Measurements from ENCODE around the gene GPANK1.

The GPANK1 gene

DNA sequence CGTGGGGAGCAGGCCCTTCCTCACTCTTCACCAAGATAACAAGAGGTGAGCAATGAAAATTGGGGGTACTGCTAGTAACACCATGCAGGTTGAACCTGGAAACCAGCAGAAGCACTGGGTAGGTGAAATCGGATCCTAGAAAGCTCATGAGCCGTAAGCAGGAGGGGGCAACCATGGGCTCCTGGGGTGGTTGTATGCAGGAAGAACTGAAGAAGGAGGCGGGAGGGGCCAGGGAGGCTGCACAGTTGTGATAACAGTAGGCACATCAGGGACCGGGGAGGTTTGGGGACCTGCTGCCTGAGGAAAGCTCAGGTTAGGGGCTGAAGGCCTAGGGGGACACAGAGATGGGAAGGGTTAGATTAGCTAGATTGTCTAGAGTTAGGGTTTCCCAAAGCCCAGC lies 21.7 kb upstream of the GPANK1 start:
- TF ChIP-seq, protein P1, sequence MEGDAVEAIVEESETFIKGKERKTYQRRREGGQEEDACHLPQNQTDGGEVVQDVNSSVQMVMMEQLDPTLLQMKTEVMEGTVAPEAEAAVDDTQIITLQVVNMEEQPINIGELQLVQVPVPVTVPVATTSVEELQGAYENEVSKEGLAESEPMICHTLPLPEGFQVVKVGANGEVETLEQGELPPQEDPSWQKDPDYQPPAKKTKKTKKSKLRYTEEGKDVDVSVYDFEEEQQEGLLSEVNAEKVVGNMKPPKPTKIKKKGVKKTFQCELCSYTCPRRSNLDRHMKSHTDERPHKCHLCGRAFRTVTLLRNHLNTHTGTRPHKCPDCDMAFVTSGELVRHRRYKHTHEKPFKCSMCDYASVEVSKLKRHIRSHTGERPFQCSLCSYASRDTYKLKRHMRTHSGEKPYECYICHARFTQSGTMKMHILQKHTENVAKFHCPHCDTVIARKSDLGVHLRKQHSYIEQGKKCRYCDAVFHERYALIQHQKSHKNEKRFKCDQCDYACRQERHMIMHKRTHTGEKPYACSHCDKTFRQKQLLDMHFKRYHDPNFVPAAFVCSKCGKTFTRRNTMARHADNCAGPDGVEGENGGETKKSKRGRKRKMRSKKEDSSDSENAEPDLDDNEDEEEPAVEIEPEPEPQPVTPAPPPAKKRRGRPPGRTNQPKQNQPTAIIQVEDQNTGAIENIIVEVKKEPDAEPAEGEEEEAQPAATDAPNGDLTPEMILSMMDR (conservative IDR thresholded peaks at IDR 0.05; ENCODE audit: low read depth, low read length) = no peak
- DNase-seq (ENCODE audit: low read depth) = no peak
- no peak overlapping the region for H3K4me3 ChIP-seq (ENCODE audit: low read length)

DNA sequence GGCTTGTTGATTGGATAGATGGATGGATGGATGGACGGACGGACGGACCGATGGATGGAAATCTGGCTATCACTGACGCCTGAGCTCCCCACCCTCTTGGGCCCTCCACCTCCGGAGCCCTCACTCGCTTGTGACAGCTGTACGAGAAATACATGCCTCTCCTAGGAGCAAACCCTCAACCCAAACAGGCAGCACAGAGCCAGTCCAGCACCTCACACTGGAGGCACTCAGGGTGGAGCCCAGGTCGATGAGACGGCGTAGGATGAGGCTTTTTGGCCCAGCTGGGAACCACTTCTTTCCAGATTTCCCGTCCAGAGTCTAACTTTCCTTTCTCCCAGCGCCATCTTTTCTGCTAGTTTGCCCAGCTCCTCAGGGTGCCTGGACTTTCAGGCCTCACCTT lies 18.8 kb upstream of the GPANK1 start:
- TF ChIP-seq, protein P1 (conservative IDR thresholded peaks at IDR 0.05; ENCODE audit: low read depth, low read length) = no peak
- no peak for DNase-seq (ENCODE audit: low read depth)
- H3K4me3 ChIP-seq (ENCODE audit: low read length) = peak overlapping the region; percentile 59

DNA sequence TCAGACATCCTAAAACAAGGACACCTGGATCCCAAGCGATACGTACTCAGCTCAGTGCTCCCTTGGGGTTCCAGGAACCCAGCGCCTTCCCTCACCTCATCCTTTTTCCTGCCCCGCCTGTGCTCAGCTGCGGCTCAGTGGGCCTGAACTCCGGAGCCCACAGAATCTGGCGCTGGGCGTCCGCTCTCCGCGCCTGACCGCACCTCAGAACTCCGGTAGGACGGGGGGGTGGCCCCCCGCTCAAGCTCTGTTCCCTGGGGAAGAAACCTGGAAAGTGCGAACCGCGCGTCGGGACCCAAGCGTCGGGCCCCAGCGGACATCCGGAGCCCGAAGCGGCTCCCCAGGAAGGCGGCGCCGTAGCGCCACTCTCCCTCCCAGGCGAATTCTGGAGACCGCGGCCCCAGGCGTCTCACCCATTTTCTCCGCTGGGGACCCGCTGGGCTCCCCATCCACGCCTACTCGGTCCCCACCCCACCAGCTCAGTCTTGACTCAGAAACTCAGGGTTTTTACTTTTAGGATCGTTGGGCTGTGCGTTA lies 16.4 kb upstream of the GPANK1 start:
- no peak for DNase-seq (ENCODE audit: low read depth)
- TF ChIP-seq, protein P1 (conservative IDR thresholded peaks at IDR 0.05; ENCODE audit: low read depth, low read length) = peak; percentile 20
- peak overlapping the region; percentile 51 for H3K4me3 ChIP-seq (ENCODE audit: low read length)

DNA sequence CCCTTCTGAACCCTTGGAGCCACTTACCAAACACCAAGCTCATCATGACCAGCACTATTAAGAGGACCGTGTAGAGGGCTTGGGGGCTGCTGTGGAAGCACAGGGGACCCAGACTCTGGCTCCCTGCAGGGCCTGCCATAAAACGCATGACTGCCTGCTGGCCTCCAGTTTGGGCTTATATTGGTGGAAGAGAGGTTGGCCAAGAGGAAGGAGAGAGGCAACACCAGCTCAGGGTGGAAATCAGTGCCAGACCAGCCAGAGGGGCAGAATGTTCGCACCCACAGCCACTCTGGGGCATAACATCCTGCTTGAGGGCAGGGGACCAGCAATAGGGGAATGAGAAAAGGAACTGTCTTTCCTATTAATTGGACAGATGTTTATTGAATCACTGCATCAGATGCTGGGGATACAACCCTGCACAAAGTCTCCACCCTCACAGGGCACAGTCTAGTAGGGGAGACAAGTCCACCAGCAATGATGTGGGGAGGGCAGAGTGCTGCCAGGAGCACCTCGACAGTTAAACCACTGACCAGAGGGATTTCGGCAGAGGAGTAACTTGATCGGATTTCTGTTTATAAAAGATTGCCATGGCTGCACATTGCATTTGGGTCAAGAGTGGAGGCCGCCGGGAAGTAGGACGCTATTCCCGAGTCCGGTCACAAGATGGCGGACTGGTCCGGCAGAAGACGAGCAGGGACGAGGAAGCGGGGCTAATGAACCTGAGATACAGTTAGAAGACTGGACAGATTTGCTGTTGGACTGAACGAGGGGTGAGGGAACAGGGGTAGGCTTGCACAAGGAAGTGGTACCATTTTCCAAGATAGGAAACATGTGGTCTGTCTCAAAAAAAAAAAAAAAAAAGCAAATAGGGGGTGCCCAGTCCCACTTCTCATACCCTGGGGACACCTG lies 15.7 kb upstream of the GPANK1 start, which contains the start of gene LY6G5C:
Gene LY6G5C (minus strand): TSS at position 842 of the 909 bp plus-strand sequence. CDS start 694 bp downstream, at position 148.
- H3K4me3 ChIP-seq (ENCODE audit: low read length) = peak within 1 kb of the TSS; percentile 51
- DNase-seq (ENCODE audit: low read depth) = peak; percentile 69
- TF ChIP-seq, protein P1 (conservative IDR thresholded peaks at IDR 0.05; ENCODE audit: low read depth, low read length) = peak; percentile 65

DNA sequence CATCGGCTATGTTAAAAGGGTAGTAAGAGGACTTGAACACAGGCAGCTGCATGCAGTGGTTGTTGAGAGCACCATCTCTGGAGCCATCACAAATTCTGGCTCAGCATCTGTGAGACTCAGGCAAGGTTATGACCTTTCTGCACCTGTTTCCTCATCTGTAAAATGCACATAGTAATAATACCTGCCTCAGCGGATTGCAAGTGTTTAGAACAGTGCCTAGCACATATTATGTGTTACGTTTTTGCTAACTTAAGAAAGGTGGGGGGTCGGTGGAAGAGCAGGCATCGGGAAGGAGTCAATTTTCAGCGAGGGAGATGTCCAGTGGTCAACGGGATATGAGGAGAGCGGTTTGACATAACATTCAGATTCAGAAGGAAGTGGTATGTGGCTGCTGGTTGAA lies 13.2 kb upstream of the GPANK1 start:
- H3K4me3 ChIP-seq (ENCODE audit: low read length) = no peak overlapping the region
- TF ChIP-seq, protein P1 (conservative IDR thresholded peaks at IDR 0.05; ENCODE audit: low read depth, low read length) = no peak
- DNase-seq (ENCODE audit: low read depth) = no peak

DNA sequence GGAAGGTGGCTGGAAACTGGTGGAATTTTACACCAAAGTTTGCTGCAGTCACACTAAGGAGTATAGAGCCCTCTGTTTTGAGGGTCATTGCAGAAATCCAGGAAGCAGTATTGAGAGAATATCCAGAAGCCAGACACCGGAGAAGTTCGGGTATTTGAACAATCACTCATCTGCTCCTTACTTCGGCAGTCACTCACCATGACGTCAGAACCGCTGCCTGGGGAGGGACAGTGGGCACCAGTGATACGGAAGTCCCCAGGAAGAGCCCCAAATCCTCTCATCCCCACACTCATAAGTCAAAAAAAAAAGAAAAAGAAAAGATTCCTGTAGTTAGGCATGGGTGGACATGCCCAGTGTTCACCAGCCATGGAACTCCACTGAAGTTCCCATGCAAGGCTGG lies 12.1 kb upstream of the GPANK1 start:
- H3K4me3 ChIP-seq (ENCODE audit: low read length) = no peak overlapping the region
- DNase-seq (ENCODE audit: low read depth) = no peak
- TF ChIP-seq, protein P1 (conservative IDR thresholded peaks at IDR 0.05; ENCODE audit: low read depth, low read length) = no peak

Measured in retinal pigment epithelial cell (primary cell).